ENCODE measurements around the gene WDFY2.

WDFY2 gene

DNA sequence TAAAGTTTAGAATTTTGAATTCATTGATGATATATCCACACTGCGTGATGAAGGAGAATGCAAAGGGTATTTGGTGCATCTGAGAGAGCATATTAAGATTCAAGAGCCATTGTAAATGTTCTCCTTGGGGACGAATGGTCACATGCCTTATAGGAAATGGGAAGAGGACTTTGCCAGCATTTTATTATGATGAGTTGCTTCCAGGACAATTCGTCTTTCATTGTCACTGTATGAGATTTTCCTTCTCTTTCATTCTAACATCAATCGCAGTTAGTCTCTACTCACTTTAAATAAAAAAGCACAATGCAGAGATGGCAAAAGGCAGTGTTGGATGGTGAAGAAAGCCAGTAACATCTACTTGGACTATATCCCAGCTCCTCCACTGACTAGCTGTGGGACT, 21.4 kb downstream of the WDFY2 start:
- DNase-seq, result no peak

DNA sequence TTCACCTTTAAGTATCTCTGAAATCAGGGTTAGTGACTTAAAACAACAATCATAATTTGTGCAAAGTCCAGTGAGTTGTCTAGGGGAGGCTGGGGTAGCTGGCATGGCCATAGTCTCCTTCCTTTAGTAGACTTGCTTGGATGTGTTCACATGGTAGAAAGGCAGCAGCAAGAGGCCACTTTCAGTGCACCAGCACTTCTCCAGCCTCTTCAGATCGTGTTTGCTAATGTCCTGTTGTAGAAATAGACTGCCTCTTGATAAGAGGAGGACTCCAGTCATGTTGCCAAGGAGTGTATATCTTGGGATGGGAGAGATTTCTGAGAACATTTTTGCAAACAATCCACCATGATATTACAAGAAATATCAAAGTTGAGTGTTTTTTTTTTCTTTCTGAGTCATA, 22.9 kb downstream of the WDFY2 start:
- no peak for DNase-seq

DNA sequence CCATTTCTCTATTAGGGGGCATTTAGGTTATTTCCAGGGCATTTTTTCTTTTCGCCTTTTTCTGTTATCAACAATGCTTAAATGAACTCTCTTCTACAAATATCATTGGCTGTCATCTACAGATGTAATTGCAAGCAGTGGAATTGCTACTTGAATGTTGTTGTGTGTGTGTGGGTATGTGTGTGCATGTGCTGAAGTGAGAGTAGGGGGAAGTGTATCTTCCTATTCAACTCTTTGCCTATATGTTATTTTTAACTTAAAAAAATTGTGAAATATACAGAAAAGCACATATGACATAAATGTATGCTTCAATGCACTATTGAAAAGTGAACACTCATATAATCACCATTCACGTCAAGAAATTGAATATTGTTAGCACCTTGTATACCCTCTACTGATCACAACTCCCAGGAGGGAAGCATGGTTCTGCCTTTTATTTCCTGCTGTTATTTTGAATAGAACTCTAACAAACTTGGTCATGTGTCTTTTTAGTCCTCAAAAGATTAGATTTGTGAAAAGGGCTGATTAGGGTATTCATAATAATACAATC, 24.7 kb downstream of the WDFY2 start:
- no peak for DNase-seq

DNA sequence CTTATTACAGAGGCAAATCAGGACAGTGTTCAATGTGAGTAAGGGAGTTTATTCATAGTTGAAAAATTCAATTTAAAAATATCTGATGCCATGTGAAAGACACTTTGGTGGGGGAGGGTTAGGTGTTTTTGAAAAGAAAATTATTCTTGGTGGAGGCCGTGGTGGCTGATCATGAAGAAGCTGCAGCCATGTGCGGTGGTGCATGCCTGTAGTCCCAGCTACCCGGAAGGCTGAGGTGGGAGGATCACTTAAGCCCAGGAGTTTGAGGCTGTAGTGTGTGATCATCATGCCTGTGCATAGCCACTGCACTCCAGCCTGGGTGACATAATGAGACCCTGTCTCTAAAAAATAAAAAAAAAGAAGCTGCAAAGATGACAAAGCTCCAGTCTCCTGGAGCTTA, 28.6 kb downstream of the WDFY2 start:
- DNase-seq, result no peak

DNA sequence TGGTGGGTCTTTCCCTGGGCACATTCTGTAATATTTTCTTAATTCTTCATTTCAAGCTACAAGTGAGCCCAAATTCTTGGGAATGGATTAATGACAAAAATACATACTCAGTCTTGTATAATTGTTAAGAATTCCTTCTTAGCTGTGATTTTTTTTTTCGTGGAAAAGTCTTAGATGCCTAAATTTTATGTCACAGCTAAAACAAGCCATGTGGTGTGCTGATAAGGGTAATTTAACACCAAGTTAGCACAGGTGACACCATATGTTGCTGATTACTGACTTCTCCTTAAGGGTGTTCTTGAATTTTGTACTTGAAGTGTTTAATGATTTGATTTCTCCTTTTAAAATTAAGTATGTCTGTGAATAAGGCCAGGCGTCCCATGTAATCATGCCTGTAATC, 29.3 kb downstream of the WDFY2 start:
- DNase-seq, result no peak

DNA sequence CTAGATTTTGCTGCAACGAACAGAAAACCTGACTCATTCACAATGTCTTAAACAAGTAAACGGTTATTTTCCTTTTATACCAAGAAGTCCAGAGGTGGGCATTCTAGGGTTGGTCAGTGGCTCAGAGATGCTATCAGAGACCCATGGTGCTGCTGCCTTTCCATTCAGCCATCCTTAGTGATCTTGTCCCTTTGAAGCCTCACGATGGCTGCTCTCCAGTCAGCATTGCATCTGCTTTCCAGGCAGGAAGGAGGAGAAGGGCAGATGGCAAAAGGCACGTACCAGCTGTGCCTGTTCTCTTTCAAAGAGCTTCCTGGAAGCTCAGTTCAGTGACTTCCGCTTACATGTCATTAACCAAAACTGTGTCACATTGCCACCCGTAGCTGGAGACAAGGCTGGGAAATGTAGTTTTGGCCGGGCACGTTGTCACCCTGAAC, 30.1 kb downstream of the WDFY2 start:
- no peak for DNase-seq

DNA sequence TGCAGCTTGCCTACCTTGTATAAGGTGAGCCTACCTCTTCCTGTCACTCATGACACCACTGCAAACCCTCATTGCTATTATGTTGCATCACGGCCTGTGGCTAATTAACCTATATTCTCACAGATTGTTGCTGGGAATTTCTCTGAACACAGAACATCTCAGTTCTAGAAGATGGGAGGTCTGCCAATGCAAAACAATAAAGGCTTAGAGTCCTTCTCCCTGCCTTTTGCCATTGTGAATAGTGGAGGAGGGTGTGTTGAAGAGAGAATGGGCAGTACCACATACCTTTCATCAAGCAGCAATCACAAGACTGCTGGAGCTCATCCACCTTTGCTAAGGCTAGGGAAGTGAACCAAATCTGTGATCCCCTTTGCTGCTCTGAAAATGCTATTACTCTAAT, 34.4 kb downstream of the WDFY2 start:
- DNase-seq, result no peak

DNA sequence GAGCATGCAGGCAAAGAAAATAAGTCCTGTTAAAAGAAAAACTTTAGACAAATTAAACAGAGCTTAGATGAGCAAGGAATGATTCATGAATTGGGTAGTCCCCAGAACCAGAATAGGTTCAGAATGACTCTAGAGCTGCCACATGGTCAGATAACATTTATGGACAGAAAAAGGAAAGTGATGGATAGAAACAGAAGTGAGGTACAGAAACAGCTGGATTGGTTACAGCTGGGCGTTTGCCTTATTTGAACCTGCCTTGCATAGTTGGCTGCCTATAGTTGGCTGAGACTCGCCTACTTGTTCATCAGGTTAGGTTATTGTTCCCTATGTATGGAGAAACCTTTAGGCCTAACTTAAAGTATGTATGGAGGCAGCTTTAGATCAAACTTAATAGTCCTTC, 35.4 kb downstream of the WDFY2 start:
- no peak for DNase-seq

DNA sequence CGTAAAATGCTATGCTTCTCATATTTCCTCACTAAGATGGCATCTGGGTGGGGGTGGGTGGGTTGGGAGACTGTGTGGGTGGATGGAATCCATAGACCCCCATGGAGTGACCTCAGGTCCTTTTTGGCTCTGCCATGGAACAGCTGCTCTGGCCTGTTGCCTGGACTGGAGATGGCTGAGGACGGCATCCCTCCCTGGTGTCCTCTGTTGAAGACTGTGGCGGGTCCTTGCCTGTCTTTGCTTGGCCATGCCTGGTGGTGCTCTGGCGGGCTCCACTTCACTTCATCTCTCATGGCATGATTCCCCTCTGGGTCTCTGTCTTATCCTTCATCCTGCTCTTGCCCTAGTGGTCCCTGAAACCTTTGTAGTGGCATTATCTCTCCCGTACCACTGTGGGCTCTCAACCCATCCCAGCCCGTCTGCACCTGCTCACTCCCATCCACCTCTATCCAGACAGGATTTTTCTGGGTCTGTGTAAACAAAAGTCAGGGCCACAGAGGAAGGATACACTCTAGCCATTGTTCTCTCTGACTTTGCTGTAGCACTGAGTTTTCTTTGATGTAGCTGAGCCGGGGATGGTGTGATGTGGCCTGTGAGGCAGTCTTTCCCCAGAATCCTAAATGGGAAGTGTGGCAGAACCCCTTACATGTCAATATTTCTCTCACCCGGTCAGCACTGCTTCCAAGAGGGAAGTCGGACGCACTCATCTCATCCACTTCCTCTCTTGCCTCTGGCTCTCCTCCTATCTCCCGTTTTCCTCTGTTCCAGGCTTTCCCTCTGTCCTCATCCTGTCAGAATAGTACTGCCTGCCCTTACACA, 36.1 kb downstream of the WDFY2 start:
- no peak for DNase-seq

DNA sequence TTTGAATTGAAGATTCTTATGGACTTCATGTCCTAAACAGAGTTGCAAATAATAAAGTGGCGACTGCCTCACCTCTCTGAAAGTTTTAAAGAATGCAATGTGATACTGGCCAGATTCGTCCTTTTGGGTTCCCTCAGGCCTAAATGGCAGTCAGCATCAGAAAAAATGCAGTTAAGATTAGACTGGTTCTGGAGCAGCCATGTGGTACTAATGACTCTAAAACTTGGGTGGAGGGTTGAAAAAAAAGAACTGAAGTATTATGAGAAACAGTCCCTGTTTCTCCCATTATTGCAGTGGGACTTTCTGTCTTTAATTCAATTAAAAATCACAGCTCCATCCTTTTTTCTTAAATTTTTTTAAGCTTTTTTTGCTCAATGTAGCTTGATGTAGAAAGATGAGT, 37.3 kb downstream of the WDFY2 start:
- DNase-seq, result no peak

DNA sequence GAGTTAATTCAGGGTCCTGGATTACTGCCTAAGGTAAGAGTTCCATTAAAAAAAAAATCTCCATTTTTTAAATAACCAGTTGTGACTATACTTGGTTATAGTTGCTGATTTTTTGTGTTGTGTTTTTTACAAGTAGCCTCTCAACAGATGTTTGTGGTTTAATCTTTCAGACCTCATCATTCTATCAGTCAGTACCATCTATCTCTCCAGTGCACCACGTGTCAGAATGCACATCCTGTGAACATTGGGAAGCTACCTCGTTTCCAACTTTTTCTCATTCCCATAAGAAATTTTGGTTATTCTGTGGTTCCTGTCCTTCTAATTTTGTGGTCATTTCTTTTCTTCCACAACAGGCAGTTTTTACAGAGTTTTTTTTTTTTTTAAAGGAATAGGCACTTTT, 39.2 kb downstream of the WDFY2 start:
- no peak for DNase-seq

DNA sequence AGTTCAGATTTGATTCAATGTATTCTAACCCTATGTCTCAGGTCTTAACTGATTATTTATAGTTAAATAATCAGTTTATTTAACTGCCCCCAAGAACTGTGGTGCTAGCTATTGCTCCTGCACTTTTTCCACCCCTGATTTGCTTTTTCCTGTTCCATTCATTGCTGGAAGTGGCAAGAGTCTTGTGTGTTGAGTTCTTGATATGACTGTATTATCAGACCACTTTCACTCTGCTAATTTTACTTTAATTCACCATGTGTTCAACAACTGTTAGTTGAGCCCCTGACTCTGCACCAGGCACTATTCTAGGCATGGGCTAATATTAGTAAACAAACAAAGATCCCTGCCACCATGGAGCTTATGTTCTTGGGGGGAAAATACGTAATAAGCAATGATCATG, 39.9 kb downstream of the WDFY2 start:
- no peak for DNase-seq

DNA sequence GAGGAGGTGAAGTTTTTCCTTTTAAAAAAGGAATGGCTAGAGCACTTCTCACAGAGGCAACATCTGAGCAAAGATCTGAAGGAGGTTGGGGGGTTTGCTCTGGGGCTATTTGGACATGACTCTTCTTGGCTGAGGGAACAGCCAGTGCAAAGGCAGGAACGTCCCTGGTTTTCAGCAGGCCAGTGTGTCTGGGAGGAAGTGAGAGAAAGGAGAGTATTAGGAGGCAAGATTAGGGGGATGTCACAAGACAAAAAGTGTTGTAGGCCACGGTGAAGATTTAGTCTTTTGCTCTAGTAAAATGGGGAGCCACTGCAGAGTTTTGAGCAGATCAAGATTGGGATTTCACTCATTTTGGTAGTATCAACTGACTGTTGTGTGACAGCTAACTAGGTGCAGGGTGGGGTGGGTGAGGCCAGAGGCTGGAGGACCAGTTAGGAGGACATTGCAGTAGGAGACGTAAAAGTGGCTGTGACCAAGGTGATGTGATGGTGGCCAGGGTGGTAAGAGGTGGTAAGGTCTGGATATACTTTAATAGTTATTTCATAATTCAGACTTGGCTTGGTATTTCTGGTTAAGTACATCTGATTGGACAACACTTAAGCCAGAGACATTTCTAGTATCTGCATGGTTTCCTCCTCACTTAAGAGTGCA, 40.6 kb downstream of the WDFY2 start:
- DNase-seq, result no peak

DNA sequence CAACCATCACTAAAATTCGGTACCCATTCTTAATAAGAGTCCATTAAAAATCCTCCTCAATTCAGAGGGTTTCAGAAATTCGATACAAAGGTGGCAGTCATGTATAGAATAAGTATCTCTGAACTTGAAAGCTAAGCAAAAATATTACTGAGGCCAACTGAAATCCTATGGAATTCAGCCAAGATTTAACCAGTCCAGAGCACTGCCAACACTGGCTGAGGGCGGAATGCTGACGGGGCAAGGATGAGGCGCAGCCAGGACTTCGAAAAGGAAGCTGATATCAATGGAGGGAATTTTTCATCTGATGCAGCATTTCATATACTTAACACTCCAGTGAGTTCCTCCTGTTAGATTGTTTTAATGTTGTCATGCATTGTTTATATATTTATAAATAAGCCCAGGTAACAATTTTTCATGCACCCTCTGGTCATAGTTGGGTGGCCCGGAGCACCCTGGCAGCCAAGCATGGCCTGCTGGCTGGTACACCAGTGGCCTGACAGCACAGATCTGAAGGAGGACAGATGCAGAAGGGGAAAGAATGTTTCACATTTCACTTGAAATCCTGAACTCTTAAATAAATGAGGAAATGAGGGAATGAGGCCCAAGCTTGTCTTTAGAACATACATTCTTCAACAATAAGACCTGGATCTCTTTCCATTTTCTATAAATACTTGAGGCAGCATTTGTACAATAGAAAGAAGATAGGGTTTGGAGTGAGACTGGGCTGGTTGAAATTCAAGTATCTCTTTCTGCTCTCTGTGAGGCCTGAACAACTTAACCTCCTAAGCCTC, 41.5 kb downstream of the WDFY2 start:
- DNase-seq, result no peak

DNA sequence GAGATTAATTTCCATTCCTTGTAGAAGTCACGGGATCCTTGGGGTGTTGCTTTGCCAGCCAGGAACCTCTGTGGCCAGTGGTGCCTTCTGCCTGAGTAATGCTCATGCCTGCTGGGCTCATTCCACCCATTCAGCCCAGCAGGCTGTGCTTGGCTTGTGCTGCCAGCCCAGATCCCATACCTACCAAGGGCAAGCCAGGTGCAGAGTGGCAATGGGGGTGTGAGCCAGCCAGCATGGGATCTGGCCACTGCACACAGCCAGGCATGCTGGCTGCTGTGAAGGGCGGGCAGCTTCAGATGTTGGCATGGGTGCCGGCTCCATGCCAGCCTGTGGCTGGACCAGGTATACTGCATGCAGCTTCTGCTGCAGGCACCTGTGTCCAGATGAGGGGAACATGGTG, 42.5 kb downstream of the WDFY2 start:
- DNase-seq, result no peak

DNA sequence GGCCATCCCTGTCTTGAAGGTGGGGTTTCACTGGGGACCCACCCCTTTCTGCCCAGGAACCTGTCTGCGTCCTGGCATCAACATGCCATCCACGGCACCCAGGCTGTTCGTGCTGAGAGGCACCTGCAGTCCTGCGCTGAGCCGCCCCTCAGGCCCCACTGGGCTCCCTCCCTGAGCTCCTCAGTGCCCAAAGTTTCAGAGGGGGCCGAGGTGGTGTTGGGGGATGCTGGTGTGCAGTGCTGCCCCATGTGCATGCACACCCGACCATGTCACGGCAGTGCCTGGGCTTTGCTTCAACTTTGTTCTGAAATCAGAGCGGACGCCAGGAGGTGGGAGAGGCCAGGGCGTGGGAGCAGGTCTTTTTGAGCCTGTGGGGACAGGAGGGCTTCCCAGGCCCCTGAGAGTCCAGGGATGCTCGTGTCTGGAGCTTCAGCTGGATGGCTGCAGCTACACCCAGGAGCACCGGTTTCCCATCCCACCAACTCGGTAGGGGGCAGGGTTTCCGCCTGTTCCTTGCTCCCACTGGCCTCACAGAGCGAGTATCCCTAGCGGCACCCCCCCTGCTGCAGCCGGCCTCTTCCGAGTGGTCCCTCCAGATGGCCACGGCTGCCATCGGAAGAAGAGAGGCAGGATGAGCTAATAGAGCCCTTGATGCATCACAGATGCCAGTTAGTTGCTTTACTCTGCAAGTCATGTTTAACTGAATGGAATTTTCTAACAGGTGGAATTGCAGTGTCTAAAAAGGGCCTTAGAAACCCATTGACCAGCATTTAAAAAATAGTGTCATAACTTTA, 44.0 kb downstream of the WDFY2 start:
- DNase-seq, result no peak

DNA sequence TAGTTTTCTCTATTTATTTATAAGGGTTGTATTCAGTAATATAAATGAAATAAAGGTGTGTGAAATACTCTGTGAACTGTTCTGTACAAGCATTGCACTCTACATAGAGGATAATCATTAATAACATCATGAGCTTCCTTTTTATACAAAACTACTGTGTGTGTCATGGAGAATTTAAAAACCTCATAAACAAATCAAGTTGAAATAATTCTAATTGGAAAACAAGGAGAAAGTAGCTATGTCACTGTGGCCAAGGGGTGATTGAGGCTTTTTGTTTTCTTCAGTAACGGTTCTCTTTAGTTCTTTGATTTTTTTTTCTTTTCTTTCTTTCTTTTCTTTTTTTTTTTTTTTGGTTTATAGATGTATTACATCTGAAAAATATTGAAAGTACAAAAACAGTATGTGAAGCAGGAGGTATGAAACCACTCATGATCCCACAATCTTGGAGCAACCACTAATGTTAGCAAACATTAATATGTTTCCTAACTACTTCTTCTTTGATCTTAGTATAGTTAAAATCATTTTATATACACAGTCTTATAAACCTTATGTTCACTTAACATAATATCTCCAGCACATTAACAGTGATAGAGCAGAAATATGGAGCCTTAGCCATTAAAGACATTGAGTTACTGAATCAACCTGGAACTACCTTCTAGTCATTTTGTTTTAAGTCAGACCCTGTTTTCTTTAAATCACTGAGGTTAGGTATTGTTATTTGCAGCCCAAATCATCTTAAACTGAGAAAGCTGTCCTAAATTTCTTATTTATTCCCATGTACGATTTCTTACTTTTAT, 45.4 kb downstream of the WDFY2 start:
- no peak for DNase-seq

DNA sequence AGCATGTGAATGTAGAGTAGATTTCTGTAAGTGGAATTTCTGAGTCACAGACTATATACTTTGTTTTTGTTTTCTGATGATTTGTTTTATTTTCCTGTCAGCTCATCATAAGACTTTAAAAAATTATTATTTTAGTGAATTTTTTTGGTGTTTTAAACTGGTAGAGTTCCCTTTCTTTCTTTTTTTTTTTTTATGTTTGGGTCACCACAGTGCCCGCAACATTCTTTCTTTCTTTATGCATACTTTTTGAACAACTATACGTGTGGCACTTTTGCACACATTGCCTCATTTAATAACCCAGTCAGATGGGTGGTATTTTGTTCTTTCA, 46.0 kb downstream of the WDFY2 start:
- no peak for DNase-seq

DNA sequence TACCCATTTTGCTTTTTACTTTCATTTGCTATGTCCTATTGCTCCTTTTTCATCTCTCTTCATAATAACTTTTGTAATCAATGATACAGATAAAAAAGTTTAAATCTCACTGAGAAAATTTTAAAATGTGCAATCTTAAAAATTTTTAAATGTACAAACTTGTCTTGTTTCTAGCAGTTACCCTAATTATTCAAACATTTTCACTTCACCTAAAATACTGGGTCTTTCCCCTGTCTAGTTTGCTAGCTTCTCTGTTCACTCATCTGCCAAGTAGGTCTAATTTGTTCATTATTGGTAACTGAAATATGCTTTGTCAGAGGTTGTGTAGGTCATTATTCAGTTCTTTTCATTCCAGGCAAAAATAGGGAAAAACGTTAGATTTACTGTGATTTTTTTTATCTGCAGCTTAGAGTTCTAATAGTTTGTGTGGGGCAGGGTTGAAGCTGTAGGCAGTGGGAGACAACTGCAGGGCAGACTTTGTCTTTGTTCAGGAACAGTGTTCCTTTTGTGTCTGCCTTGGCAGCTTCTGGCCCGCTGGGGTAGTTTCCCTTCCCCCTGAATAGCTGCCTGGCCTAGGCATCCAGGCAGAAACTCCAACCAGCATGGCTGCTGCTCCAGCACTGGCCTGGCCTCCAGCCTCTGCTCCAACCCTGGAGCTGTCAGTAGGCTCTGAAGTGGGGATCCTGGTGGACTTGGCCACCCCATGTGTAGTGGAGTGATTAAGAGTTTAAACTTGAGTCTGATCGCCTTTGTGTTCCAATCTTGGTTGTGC, 48.5 kb downstream of the WDFY2 start:
- no peak for DNase-seq

DNA sequence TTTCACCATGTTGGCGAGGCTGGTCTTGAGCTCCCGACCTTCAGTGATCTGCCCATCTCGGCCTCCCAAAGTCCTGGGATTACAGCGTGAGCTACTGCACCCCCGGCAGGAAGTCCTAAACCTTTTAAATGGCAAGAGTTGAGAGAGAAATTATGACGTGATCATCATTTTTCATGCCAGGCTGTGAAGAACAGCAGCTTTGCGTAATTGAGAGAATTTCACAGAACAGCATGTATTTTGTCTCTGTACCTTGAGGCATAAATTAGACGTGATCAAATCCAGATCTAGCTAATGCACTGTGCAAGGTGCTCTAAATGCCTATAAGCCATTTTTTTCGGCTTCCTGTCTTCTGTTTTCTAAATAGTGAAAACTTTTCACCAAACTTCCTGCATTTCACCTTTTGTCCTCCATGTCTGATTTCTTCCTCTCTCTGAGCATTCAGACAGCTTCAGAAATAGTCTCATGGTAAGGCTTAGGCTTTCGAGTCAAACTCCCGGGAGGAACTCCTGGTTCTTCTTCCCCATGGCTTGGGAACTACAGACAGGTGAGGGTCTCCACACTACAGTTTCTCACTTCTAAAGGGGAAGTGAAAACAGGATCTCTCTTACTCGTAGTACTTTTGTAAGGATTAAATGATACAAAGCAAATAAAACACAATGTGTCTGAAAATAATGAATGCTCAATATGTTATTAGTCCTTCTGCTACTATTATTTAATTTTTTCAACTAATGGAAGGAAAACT, 51.0 kb downstream of the WDFY2 start:
- no peak for DNase-seq

All from NCI-H1105 treated with DMSO at 0.1 percent for 48 hours (cell line).